Fibroblast of pulmonary artery (primary cell): ENCODE results near the gene GRHL3.
"Not testable (repeated sequence)": the region's sequence is repeated elsewhere in the genome, so short reads cannot be mapped to it uniquely, and the experiment has no call there.

Source experiments
- DNase-seq: peaks from one replicate; pipeline ENCODE4 v3.0.0-alpha.2; 2010; ENCODE audit warnings: low read depth
- H3K4me3 ChIP-seq: replicated peaks from 2 replicates; pipeline ENCODE4 v1.5.1; 2011; ENCODE audit warnings: low read depth, mild to moderate bottlenecking, control low read depth, low read length, moderate library complexity
- CTCF ChIP-seq: IDR thresholded peaks from 2 replicates; pipeline ENCODE4 v1.5.1; 2011; ENCODE audit warnings: mild to moderate bottlenecking, control low read depth, low read length, inconsistent platforms; ENCODE audit errors: missing control alignments

Gene GRHL3

GRCh38 chr1:24286246-24287010, 32.7 kb upstream of the GRHL3 start:
- DNase-seq, result no peak
- H3K4me3 ChIP-seq, result no peak overlapping the region
- no peak for TF ChIP-seq CTCF

DNA sequence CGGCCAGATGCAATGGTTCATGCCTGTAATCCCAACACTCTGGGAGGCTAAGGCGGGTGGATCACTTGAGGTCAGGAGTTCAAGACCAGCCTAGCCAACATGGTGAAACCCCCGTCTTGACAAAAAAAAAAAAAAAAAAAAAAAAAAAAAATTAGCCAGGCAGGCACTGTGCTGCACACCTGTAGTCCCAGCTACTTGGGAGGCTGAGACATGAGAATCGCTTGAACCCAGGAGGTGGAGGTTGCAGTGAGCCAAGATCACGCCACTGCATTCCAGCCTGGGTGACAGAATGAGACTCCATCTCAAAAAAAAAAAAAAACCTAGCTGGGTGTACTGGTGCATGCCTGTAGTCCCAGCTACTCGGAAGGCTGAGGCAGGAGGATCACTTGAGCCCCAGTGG, 31.4 kb upstream of the GRHL3 start:
- DNase-seq, H3K4me3 ChIP-seq: not testable (repeated sequence)

- H3K4me3 ChIP-seq, result no peak overlapping the region
- DNase-seq, result no peak
- TF ChIP-seq CTCF, result no peak
Measured at GRCh38 chr1:24288479-24288878, 30.7 kb upstream of the GRHL3 start.

DNA sequence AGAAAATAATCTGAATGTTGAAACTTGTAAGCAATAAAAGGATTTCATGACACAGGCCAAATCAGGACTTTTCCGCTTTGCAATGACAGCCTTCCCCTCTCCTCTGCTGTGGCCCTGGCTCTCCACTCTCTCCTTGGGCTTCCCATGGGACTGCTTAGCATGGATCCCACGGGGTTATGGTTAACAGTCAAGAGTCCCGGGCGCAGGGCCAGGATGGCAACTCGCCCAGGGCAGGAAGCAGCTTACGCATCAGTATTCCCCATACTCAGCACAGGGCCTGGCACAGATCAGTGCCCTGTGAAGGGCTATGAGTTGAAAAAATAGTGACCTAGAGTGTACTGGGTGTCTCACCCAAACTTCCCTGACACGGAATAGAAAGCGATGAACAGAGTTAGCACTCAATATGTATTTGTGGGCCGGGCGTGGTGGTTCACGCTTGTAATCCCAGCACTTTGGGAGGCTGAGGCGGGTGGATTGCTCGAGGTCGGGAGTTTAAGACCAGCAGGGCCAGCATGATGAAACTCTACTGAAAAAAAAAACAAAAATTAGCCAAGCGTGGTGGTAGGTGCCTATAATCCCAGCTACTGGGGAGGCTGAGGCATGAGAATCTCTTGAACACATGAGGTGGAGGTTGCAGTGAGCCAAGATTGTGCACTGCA, 29.1 kb upstream of the GRHL3 start:
- H3K4me3 ChIP-seq, result no peak overlapping the region
- peak; percentile 95 for DNase-seq
- TF ChIP-seq CTCF, result no peak

- DNase-seq, result no peak
- TF ChIP-seq CTCF, result no peak
- no peak overlapping the region for H3K4me3 ChIP-seq
Measured at GRCh38 chr1:24290933-24291487, 28.1 kb upstream of the GRHL3 start.

GRCh38 chr1:24292103-24292502, 27.1 kb upstream of the GRHL3 start:
- H3K4me3 ChIP-seq, result no peak overlapping the region
- no peak for DNase-seq
- TF ChIP-seq CTCF, result no peak

DNA sequence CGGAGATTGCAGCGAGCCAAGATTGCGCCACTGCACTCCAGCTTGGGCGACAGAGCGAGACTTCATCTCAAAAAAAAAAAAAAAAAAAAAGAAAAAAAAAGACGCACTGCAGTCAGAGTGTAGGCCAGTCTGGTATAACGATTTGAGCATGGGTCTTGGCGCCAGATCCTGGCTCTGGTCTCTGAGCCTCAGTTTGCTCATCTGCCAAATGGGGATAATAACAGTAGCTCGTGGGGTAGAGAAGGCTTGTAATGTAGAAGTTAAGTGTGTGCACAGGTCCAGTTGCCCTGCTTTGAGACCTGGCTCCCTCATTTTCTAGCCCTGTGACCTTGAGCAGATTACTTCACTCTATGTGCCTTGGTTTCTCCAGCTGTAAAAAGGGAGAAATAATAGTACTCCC, 26.3 kb upstream of the GRHL3 start:
- no peak for DNase-seq
- TF ChIP-seq CTCF, result no peak
- H3K4me3 ChIP-seq, result no peak overlapping the region
